ENCODE measurements around the gene ITIH3. TPM values are rescaled to one million over a fixed set of nuclear protein-coding genes. Genes with fewer than 3 reads are reported as not detected.

Gene ITIH3
- total RNA-seq, 1 donor from 2014 or later = 4.5 TPM

- ATAC-seq (no peak), DNase-seq (no peak)
- Histone ChIP-seq H3K27ac (peak within 1 kb of the TSS; percentile 18), H3K4me3 (no peak within 1 kb of the TSS), H3K27me3 (ENCODE audit: low read depth) (no peaks in the 10 kb centered on the region), H3K9me3 (no peaks in the 10 kb centered on the region), H3K4me1 (no peaks in the 10 kb centered on the region), H3K36me3 (peaks cover 1% of the 10 kb centered on the region)
- intact Hi-C loops (cut with DNase I) = no loop called here
- no peak for TF ChIP-seq CTCF (IDR thresholded peaks at IDR 0.05)
Measured at GRCh38 chr3:52830535-52831258, 36.1 kb downstream of the ITIH3 start, which contains the start of gene ITIH4. ITIH4 (minus strand) TSS chr3:52830672; CDS start chr3:52830642, 30 bp downstream.

- intact Hi-C loops (cut with DNase I) = no loop called here
- Histone ChIP-seq H3K4me1 (no peaks in the 10 kb centered on the region), H3K36me3 (peaks cover 9% of the 10 kb centered on the region), H3K4me3 (no peak overlapping the region), H3K27me3 (ENCODE audit: low read depth) (no peaks in the 10 kb centered on the region), H3K9me3 (no peaks in the 10 kb centered on the region), H3K27ac (peak overlapping the region; percentile 18)
- no peak for TF ChIP-seq CTCF (IDR thresholded peaks at IDR 0.05)
- ATAC-seq (peak; percentile 31 to 50), DNase-seq (no peak)
Measured at GRCh38 chr3:52831500-52832301, 37.1 kb downstream of the ITIH3 start.

- Histone ChIP-seq H3K4me1 (no peaks in the 10 kb centered on the region), H3K36me3 (peaks cover 22% of the 10 kb centered on the region), H3K27ac (no peak overlapping the region), H3K9me3 (no peaks in the 10 kb centered on the region), H3K27me3 (ENCODE audit: low read depth) (no peaks in the 10 kb centered on the region), H3K4me3 (no peak overlapping the region)
- no peak for ATAC-seq
- DNase-seq = no peak
- no peak for TF ChIP-seq CTCF (IDR thresholded peaks at IDR 0.05)
- intact Hi-C loops (cut with DNase I) = no loop called here
Measured at GRCh38 chr3:52833202-52833601, 38.6 kb downstream of the ITIH3 start.

- peaks cover 39% of the 10 kb centered on the region for H3K36me3 ChIP-seq
- peak within 1 kb of the TSS; percentile 18 for H3K27ac ChIP-seq
- no peaks in the 10 kb centered on the region for H3K4me1 ChIP-seq
- intact Hi-C loops (cut with DNase I) = no loop called here
- H3K27me3 ChIP-seq (ENCODE audit: low read depth) = no peaks in the 10 kb centered on the region
- H3K4me3 ChIP-seq = peak within 1 kb of the TSS; percentile 28
- peak in 1 of 2 donors; percentile 10 for ATAC-seq
- TF ChIP-seq CTCF (IDR thresholded peaks at IDR 0.05) = no peak
- no peak for DNase-seq
- no peaks in the 10 kb centered on the region for H3K9me3 ChIP-seq
Measured at GRCh38 chr3:52834871-52835501, 40.4 kb downstream of the ITIH3 start, which contains the start of gene MUSTN1. MUSTN1 (minus strand) TSS chr3:52835019; CDS start chr3:52834948, 71 bp downstream.

- H3K9me3 ChIP-seq = no peaks in the 10 kb centered on the region
- TF ChIP-seq CTCF (IDR thresholded peaks at IDR 0.05) = no peak
- DNase-seq (no peak), ATAC-seq (no peak)
- H3K4me1 ChIP-seq = no peaks in the 10 kb centered on the region
- H3K4me3 ChIP-seq = no peak overlapping the region
- no peaks in the 10 kb centered on the region for H3K27me3 ChIP-seq (ENCODE audit: low read depth)
- intact Hi-C loops (cut with DNase I) = no loop called here
- H3K27ac ChIP-seq = no peak overlapping the region
- peaks cover 47% of the 10 kb centered on the region for H3K36me3 ChIP-seq
Measured at GRCh38 chr3:52835766-52836470, 41.3 kb downstream of the ITIH3 start.

Data from lower lobe of right lung (tissue), 2 donors.